HG03558 (cell line): ENCODE measurements around the gene ROR1.

ENCODE experiments used
- ATAC-seq: cut with Tn5 transposase; IDR thresholded peaks from one replicate; pipeline ENCODE4 v1.9.1; 2021; ENCODE audit warnings: moderate number of reproducible peaks; ENCODE audit not compliant: unreplicated experiment; ENCODE audit errors: extremely low read depth

Gene ROR1

GRCh38 chr1:63921359-63921758 is 147.5 kb downstream of the ROR1 start:
- ATAC-seq = no peak

- ATAC-seq = no peak
These were observed 148.0 kb downstream of the ROR1 start for GRCh38 chr1:63921802-63922201.

GRCh38 chr1:63922848-63923247 is 149.0 kb downstream of the ROR1 start:
- no peak for ATAC-seq

GRCh38 chr1:63923302-63923701 is 149.5 kb downstream of the ROR1 start:
- no peak for ATAC-seq

GRCh38 chr1:63924600-63924999 is 150.8 kb downstream of the ROR1 start:
- no peak for ATAC-seq

GRCh38 chr1:63928186-63929105 is 154.6 kb downstream of the ROR1 start:
- ATAC-seq = no peak

- no peak for ATAC-seq
These were observed 155.3 kb downstream of the ROR1 start for GRCh38 chr1:63929106-63929478.

- no peak for ATAC-seq
These were observed 157.7 kb downstream of the ROR1 start for GRCh38 chr1:63931468-63931867.

GRCh38 chr1:63934697-63935096 is 160.9 kb downstream of the ROR1 start:
- ATAC-seq = no peak

- ATAC-seq = no peak
These were observed 161.3 kb downstream of the ROR1 start for GRCh38 chr1:63935143-63935542.

GRCh38 chr1:63935553-63935952 is 161.7 kb downstream of the ROR1 start:
- peak; percentile 72 for ATAC-seq

GRCh38 chr1:63936276-63936675 is 162.5 kb downstream of the ROR1 start:
- no peak for ATAC-seq

- ATAC-seq = no peak
These were observed 163.0 kb downstream of the ROR1 start for GRCh38 chr1:63936801-63937200.

- ATAC-seq = no peak
These were observed 163.7 kb downstream of the ROR1 start for GRCh38 chr1:63937461-63938022.

GRCh38 chr1:63940440-63940839 is 166.6 kb downstream of the ROR1 start:
- ATAC-seq = no peak

GRCh38 chr1:63943393-63943792 is 169.6 kb downstream of the ROR1 start:
- ATAC-seq = no peak

- ATAC-seq = no peak
These were observed 172.1 kb downstream of the ROR1 start for GRCh38 chr1:63945943-63946342.

GRCh38 chr1:63946866-63947491 is 173.2 kb downstream of the ROR1 start:
- no peak for ATAC-seq

GRCh38 chr1:63947904-63948303 is 174.1 kb downstream of the ROR1 start:
- no peak for ATAC-seq

GRCh38 chr1:63950023-63950422 is 176.2 kb downstream of the ROR1 start:
- ATAC-seq = no peak
